ENCODE results near the gene HGD.
"Not testable (repeated sequence)": the region's sequence is repeated elsewhere in the genome, so short reads cannot be mapped to it uniquely, and the experiment has no call there.

The HGD gene

DNA sequence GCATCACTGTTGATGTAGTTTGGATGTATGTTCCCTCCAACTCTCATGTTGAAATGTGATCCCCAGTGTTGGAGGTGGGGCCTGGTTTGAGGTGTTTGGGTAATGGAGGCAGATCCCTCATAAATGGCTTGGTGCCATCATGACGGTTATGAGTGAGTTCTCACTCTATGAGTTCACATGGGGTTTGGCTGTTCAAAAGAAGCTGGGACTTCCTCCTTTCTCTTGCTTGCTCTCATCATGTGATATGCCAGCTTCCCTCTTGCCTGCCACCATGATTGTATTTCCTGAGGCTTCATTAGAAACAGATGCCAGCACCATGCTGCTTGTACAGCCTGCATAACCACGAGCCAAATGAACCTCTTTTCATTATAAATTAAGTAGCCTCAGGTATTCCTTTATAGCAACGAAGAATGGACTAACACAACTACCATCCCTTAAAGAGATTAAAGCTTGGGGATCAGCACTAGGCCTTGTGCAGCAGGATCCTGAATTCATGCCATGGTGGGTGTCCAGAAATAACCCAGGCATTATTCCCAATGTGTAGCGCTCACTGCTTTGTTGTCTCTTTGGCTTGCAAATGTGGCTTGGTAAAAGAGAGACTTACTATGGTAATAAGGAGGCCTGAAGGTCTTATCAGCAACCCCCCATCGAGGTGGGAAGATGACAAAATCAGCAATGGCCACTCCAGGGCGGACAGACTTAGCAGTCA, 44.0 kb downstream of the HGD start:
- no peak for DNase-seq

DNA sequence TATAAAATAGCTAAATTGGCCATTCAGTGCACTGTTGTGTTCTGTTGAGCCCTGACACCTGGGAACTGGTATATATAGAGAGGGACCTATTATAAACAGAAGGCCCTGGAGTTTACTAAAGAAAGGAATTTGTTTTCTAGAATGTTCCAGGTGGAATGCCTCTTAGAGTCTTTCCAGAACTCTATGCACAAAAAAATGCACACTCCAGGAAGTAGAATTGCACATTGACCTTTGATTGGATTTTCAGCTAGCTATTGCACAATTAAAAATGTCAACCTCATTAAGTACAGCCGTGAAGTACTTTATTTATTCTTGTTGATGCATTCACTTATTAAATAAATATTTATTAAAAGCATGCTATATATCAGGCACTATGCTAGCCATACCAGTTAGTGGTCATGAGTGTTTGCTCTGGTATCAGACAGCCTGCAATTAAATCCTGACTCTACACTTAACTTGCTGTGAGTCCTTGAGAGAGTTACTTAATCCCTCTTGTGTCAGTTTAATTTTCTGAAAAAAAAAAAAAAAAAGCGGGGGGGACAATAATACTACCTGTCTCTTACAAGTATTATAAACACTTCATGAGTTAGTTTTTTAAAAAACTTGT, 45.1 kb downstream of the HGD start:
- peak; percentile 32 for DNase-seq

DNA sequence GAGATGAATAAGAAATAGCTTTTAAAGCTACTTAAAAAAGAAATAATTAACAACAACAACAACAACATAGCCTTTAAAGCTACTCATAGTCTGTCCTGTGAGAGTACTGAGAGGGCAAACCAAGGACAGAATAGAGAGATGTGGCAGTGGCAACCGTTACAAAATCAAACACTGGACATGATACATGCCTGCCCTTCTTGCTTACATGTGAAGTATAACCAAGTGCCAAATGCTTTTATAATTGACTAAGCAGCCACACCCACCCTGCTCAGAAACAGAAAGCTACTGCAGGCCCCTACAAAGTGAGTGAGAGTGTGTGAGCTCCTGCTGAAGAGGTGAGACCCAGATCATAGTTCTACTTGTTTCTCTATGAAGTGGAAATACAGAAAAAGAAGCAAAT, 47.5 kb downstream of the HGD start:
- no peak for DNase-seq

DNA sequence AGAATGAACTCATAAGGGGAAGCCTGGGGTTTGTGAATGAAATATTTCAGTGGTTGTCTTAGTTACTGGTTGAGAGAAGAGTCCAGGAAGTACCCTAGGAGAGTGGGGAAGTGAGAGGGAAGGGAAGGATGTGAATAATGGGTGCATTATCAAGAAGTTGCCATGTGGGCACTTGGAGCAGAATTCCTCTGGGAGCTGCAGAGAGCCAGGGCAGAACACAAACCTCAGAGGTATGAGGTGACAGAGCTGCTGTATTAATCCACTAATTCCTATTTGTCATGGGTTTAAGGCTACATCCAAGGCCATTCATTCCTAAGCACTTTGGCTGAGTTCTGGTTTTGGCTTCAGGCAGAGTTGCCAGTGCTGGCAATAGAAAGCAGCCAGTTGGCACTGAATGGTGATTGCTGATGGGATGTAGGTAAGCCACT, 56.9 kb downstream of the HGD start:
- no peak for DNase-seq

DNA sequence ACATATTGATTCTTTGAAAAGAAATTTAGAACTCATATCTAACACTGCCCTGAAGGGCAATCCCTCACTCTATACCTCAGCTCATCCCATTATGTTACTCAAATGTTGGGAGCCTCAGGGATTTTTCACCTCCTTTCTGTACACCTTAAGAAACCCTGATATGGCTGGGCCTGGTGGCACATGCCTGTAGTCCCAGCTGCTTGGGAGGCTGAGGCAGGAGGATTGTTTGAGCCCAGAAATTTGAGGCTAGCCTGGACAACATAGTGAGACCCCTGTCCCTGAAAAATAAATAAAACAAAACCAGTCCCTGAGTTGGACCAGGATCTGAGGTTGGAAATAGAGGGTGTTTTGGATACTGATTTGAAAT, 58.3 kb downstream of the HGD start:
- no peak for DNase-seq

DNA sequence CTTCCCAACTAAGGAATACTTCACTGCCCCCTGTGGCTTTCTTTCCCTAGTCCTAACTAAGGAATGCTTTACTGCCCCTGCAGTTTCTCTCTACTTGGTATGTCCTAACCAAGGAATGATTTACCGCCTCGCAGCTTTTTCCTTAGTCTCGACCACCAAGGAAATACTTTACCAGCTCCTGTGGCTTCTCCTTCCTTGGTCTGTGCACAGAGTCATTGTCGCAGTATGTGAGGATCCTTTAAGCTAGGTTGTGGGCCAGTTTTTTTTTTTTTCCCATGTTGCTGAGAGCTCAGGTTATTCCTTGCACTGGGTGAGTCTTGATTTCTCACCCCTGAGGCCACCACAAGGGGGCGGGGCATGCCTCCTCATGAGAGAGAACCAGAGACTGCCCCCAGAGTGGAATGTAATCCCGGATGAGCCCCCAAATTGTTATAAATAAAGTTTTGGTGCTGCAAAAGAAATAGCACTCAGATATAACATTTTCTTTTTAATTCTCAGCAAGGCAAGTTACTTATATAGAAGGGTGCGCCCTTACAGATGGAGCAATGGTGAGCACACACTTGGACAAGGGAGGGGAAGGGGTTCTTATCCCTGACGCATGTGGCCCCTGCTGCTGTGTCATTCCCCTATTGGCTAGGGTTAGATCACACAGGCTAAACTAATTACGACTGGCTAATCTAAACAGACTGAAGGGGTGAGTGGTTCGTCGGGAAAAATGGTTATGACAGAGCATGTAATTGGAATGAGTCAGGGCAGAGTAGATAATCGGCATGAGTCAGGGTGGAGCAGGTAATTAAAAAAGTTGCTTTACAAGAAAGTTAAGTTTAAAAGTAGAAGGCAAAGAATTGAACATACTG, 58.9 kb downstream of the HGD start:
- DNase-seq, result no peak

DNA sequence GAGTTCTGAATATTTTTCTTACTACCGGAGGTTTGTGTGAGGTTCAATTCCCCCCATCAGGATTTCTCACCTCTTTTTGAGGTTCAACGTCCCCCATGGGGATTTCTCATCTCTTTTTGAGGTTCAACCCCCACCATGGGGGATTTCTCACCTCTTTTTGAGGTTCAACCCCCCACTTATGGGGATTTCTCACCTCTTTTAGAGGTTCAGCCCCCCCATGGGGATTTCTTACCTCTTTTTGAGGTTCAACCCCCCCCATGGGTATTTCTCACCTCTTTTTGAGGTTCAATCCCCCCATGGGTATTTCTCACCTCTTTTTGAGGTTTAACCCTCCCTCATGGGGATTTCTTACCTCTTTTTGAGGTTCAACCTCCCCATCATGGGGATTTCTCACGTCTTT, 59.6 kb downstream of the HGD start:
- DNase-seq, result no peak

DNA sequence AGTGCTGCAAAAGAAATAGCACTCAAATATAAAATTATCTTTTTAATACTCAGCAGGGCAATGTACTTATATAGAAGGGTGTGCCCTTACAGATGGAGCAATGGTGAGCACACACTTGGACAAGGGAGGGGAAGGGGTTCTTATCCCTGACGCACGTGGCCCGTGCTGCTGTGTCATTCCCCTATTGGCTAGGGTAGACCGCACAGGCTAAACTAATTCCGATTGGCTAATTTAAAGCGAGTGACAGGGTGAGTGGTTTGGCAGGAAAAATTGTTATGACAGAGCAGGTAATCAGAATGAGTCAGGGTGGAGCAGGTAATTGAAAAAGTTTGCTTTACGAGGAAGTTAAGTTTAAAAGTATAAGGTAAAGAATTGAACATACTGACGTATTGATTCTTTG, 65.3 kb downstream of the HGD start:
- DNase-seq, result not testable (repeated sequence)

DNA sequence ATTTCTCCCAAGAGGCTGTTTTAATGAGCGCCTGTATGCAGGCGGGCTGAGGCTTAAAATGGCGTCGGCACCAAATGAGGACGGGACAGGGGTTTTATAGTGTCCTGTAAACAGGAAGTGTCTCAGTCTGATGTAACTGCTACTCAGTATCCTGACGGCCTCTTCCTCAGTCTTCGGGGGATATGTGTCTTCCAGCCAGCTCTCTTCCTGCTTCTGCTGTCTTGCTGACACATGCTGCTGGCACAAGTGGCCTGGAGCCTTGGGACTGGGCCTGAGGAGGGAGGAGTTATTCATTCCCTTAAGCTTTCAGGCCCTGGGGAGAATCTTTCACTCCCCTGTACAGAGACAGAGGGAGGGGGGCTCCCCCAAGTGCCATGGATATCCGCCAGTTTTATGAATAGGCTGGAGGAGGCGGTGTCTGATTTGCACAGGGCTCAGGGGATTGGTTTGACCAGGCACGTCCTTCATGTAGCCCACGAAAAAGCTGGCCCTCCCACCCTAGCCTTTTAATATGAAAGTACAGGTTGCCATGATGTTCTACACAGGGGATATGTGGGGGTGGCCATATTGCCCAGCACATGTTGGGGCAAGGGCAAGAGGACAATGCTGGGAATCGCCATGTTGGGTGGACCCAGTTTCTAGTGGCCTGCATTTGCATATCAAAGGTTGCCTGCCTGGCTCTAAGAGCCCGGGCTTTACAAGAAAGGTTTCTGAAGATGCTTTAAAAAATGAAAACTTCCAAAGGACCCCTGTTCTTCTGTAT, 66.0 kb downstream of the HGD start:
- no peak for DNase-seq

DNA sequence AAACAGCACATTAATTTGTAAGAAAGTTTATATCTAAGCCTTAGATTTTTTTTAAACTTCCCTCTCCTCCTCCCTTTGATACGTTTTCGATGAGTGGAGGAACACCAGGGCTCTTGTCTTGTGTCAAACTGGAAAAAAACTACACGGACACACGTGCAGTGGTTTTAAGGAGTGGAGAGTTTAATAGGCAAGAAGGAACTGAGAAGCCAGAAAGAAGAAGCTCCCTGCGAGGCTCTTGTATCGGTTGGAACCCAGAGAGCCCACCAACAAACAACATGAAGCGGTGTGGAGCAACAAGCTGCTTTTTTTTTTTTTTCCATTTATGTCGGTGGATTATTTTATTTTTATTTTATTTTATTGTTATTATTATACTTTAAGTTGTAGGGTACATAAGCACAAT, 67.3 kb downstream of the HGD start:
- DNase-seq, result no peak

DNA sequence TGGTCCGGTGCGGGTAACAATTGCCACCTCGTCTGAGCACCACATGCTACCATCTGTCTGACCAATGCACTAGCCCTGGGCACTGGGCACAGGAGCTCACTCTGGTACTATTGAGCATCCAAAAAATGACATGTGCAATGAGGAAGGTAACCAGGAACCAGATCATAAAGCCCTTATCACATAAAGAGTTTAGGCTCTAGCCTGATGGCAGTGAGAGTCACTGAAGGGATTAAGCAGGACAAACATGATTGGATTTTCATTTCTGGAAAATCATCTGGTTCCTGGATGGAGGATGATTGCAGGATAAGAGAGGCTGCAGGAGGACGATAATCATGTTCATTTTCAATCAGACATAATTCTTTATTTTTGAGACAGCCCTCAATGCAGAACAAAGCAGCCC, 73.5 kb downstream of the HGD start:
- no peak for DNase-seq

DNA sequence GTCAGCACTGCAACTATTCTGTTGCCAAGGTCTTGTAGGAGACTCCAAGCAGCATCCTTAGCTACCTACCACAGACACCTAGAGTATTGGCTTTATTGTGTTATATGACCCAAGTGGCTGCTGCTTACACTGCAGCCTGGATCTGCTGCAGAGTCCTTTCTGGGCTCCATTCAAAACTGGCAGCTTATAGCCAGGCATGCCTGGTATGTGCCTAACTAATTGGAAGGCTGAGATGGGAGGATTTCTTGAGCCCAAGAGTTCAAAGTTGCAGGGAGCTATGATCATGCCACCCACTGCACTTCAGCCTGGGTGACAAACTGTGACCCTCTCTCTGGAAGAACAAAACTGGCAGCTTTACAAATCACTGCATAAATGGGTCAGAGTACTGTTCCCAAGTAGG, 77.3 kb downstream of the HGD start:
- DNase-seq, result no peak

DNA sequence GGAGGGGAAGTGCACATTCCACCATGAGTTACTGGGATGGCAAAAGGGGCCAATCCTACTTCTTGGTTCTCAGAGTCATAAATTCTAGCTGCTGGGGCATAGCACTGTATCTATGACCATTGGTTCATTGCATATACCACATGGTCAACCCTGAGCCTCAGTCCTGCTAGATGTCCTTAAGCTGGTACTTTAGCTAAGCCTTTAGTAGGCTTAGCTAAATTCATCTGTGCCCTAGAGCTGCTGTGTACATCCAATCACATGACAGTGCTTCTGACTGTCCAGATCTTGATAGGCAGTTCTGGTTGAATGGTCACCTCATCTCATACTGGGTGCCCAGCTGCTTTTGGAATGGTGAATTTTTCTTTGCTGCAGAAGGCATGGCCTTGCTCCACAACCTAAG, 77.7 kb downstream of the HGD start:
- DNase-seq, result no peak

DNA sequence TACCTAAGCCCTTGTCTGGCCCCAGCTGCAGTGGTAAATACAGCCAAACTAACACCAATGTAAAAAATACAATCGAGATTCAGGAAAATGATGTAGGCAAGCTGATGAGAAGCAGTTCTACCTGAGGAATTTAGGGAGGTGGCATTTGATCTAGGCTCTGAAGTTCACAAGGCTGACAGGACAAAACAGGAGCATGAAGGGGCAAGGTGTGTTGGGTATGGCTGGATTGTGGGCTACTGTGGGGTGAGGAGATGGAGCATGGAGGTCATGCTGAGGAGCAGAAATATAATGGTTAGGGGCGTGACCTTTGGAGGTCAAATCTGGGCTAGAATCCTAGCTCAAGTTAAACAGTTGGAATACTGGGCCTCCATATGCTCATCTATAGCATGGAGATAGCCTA, 79.4 kb downstream of the HGD start:
- no peak for DNase-seq

DNA sequence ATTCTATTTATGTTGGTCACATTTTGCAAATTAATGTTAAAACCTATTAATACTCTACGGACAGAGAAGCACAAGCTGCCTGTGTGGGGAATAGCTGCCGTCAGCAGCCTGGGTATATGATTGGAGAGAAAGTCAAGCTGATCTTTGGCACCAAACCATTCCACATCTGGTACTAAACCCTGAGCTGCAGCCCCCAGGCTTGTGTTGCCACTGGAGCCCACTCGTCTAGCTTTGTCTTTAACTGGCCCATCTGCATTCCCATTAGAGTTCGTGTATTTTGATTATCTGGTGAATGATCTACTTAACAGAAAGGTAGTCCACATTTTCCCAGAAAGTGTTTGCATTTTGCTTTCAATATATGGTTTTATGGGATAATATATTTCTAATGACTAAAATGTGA, 80.5 kb downstream of the HGD start:
- DNase-seq, result no peak

DNA sequence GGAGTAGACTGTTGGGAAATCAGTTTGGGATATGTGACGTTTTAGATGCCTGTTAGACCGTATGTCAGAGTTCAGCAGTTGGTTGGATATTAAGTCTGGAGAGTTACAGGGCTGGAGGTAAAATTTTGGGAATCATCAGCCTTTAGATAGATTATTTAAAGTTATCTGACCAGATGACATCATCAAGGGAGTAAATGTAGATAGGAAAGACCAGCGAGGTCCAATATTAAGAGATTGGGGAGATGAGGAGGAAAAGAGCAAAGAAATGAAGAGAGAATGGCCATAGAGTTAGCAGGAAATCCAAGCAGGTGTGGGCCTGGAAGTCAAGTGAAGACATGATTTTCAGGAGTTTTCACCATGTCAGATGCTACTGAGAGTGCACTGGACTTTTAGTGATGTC, 82.8 kb downstream of the HGD start:
- no peak for DNase-seq

DNA sequence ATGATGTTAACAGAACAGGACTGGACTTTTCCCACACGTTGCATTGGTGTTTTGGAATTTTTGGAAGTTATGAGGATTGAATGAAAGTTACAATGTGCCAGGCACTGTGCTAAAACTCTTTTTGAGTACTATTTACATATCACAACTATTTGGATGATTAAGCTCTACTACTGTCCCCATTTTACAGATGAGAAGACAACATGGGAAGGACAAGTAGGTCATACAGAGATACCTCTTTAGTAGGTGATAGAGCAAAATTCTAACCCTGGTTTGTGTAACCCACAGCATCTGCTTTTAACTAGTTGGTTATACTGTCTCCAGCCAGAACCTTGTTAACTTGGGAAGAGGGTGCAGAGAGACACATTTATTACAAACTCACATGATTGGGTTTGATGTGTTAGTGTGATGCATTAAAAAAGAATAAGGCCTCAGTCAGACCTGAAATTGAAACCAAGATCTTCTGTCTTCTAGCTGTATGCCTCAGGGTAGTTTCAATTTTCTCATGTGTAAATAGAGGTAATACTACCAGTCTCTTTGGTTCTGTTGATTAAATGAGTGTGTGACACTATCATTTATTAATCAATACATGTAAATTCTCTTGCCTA, 84.5 kb downstream of the HGD start:
- DNase-seq, result no peak

DNA sequence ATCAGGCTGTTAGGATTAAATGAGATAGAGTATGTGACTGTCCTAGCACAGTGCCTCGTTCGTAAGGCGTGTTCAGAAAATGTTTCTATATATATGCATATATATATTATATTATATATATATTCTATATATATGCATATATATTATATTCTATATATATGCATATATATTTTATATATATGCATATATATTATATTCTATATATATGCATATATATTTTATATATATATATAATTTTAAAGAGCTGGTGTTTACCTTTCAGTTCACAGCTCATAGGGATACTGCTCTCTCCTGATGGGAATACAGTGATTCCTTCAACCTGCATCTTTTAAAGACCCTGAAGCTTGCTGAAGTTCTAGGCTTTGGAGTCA, 85.2 kb downstream of the HGD start:
- no peak for DNase-seq

DNA sequence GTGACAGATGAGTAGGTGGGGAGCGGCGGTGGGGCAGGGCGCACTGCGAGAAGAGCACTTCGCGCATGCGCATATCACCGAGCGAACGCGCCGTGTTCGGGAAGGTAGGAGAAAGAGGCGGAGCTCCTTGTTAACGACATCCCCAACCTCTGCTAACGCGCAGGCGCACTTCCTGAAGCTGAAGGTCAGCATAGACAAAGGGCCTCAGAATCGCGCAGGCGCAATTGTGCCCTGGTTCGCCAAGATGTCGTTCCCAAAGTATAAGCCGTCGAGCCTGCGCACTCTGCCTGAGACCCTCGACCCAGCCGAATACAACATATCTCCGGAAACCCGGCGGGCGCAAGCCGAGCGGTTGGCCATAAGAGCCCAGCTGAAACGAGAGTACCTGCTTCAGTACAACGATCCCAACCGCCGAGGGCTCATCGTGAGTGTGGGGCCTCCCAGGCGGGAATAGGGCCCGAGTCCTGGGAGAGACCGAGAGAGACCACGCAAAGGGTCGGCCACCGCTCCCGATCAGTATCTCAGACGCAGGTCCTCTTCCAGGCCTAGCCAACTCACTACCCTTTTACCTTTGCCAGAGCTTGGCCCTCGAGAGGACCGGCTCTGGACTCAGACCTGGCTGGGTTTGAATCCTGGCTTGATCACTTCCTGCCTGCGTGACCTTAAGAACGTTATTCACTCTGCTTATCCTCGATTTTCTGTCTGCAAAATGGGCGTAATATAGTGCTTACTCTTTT, 85.8 kb downstream of the HGD start, which contains the start of gene NDUFB4:
Gene NDUFB4 (plus strand): TSS at position 221 of the 737 bp plus-strand sequence. CDS start 24 bp downstream, at position 245.
- peak; percentile 98 for DNase-seq

DNA sequence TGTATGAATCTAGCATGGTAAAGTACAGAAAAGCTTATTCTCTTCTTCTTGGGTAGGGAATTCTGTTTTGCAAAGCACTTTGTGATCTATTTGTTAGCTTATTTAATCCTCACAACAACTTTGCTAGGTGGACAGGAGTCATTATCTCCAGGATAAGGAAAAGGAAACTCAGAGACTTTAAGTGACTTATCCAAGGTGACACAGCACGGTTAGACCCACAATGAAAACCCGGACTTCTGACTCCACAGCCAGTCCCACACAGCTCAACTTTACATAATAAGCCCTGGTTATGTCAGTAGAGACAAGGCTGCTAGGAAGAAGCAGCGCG, 86.3 kb downstream of the HGD start:
- DNase-seq, result no peak

DNA sequence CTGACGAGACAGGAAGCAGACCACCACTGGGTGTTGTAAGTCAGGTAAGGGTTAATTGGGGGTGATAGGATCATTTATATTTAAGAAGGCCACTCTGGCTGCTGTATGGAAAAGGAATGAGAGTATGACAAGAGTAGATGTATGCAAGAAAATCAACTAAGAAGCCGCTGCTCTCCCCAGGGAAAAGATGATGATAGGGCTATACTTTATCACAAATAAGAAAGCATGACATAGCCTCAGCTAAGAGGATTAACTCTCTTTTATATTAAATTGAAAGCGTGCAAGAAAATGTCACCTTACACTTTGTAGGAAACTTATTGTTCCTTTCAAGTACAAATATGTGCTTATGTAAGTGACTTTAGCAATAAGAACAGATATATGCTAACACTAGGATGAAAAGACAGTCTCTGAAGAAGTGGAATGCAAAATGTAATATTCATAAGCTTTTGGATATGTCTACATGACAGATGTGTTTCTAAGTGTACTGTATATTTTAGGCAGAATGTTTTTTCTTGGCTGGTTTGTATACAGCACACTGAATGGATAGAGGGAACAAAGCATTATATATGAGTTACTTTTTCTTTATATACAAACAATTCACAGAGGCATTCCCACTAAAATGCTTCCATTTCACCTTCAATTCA, 94.6 kb downstream of the HGD start:
- DNase-seq, result no peak
